H1 (cell line): ENCODE data around the gene CLPX. TPM values are rescaled to one million over a fixed set of nuclear protein-coding genes. Genes with fewer than 3 reads are reported as not detected.

Experiments used
- CTCF ChIA-PET: fragments of 300-600 bp; sonication (Branson Sonifier 250); formaldehyde crosslinking; loops from one replicate; lab custom pipeline; 2021; ENCODE audit not compliant: partially characterized antibody; lab: Charles Lee
- POLR2A ChIA-PET: fragments of 300-600 bp; sonication (Branson Sonifier 250); formaldehyde crosslinking; loops from one replicate; lab custom pipeline; 2021; ENCODE audit warnings: inconsistent platforms; ENCODE audit not compliant: partially characterized antibody; lab: Charles Lee
- DNase-seq, 2 experiments: peaks; one replicate each; pipeline versions ENCODE4 v3.0.0 to v3.0.0-alpha.2; 2010 to 2022; ENCODE audit warnings: low spot score in 2 of 2, low read depth in 1 of 2, mixed read lengths in 1 of 2
- FAIRE-seq: peaks from 2 replicates; lab custom pipeline; 2011; peaks lifted over from hg19 to GRCh38; lab: Jason Lieb, UNC
- H2AFZ ChIP-seq: 2 replicates; pipeline ENCODE4 v1.8.1; 2012; ENCODE audit warnings: low read length, inconsistent platforms
- H2AK5ac ChIP-seq: 2 replicates; pipeline ENCODE4 v1.6.1; 2013; ENCODE audit warnings: low read depth, low read length
- H2BK120ac ChIP-seq: replicated peaks from 2 replicates; pipeline ENCODE3; 2013; ENCODE audit warnings: low read depth, low read length, inconsistent platforms
- H2BK12ac ChIP-seq: 2 replicates; pipeline ENCODE4 v1.6.1; 2013; ENCODE audit warnings: low read depth, low read length
- H2BK15ac ChIP-seq: 2 replicates; pipeline ENCODE4 v1.6.1; 2013; ENCODE audit warnings: low read length
- H2BK20ac ChIP-seq: 2 replicates; pipeline ENCODE4 v1.6.1; 2013; ENCODE audit warnings: low read length
- H2BK5ac ChIP-seq: 2 replicates; pipeline ENCODE4 v1.6.1; 2013; ENCODE audit warnings: low read depth, low read length
- H3K14ac ChIP-seq: 2 replicates; pipeline ENCODE4 v1.6.1; 2013; ENCODE audit warnings: inconsistent platforms; ENCODE audit not compliant: insufficient read length
- H3K18ac ChIP-seq: 2 replicates; pipeline ENCODE4 v1.6.1; 2013; ENCODE audit warnings: low read length; ENCODE audit errors: extremely low read depth
- H3K23ac ChIP-seq: 2 replicates; pipeline ENCODE4 v1.6.1; 2013; ENCODE audit warnings: inconsistent platforms; ENCODE audit not compliant: insufficient read length
- H3K23me2 ChIP-seq: 2 replicates; pipeline ENCODE4 v1.6.1; 2013; ENCODE audit warnings: low read depth, low read length
- H3K27ac ChIP-seq: 2 replicates; pipeline ENCODE4 v1.6.1; 2011; ENCODE audit warnings: low read depth, low read length, inconsistent platforms
- H3K27me3 ChIP-seq, 4 experiments: replicated peaks in 1 of 4; 1 replicate in 1 of 4; 2 replicates in 3 of 4; pipeline versions ENCODE4 v1.6.1 to v1.8.1; 2011 to 2013; ENCODE audit warnings: low read length in 3 of 4, mild to moderate bottlenecking in 3 of 4, inconsistent platforms in 2 of 4, mixed read lengths in 2 of 4, moderate library complexity in 1 of 4; ENCODE audit not compliant: control insufficient read depth in 3 of 4, insufficient read depth in 3 of 4; ENCODE audit errors: extremely low read depth in 1 of 4
- H3K36me3 ChIP-seq, 4 experiments: 2 replicates each; pipeline versions ENCODE4 v1.6.1 to v1.8.1; 2011 to 2013; ENCODE audit warnings: mild to moderate bottlenecking in 4 of 4, low read length in 3 of 4, moderate library complexity in 2 of 4, control low read depth in 1 of 4, inconsistent platforms in 1 of 4; ENCODE audit not compliant: insufficient read depth in 4 of 4, control insufficient read depth in 2 of 4
- H3K4ac ChIP-seq: replicated peaks from 2 replicates; pipeline ENCODE3; 2013; ENCODE audit warnings: low read length, low read depth, mixed read lengths, inconsistent platforms; ENCODE audit not compliant: insufficient read length
- H3K4me1 ChIP-seq, 4 experiments: replicated peaks in 1 of 4; 1 replicate in 1 of 4; 2 replicates in 3 of 4; pipeline versions ENCODE4 v1.6.1 to v1.8.1; 2011 to 2013; ENCODE audit warnings: low read length in 3 of 4, inconsistent platforms in 2 of 4, mixed read lengths in 1 of 4; ENCODE audit not compliant: insufficient read depth in 4 of 4, control insufficient read depth in 3 of 4
- H3K4me2 ChIP-seq, 2 experiments: 2 replicates each; pipeline versions ENCODE4 v1.6.1 to v1.8.1; 2011 to 2013; ENCODE audit warnings: low read depth in 2 of 2, low read length in 2 of 2, control low read depth in 1 of 2, inconsistent platforms in 1 of 2, mild to moderate bottlenecking in 1 of 2; ENCODE audit not compliant: insufficient read depth in 1 of 2
- H3K4me3 ChIP-seq, 4 experiments: fragments of 200-600, 300-600 bp in 1 of 4; sonication (generic), shearing (Covaris generic), sonication (Bioruptor Twin) in 1 of 4; 2 replicates each; pipeline versions ENCODE4 v1.5.1 to v1.8.1; 2011 to 2016; ENCODE audit warnings: low read length in 4 of 4, low read depth in 3 of 4, control low read depth in 2 of 4, inconsistent platforms in 2 of 4, mild to moderate bottlenecking in 2 of 4, mixed read lengths in 1 of 4, moderate library complexity in 1 of 4; ENCODE audit not compliant: insufficient read depth in 2 of 4; ENCODE audit errors: extremely low read depth in 1 of 4
- H3K56ac ChIP-seq: replicated peaks from 2 replicates; pipeline ENCODE3; 2013; ENCODE audit warnings: low read depth, mild to moderate bottlenecking, mixed read lengths, low read length, inconsistent platforms; ENCODE audit not compliant: insufficient read length
- H3K79me1 ChIP-seq: 2 replicates; pipeline ENCODE4 v1.6.1; 2013; ENCODE audit warnings: low read depth, low read length, control low read depth
- H3K79me2 ChIP-seq, 2 experiments: 2 replicates each; pipeline versions ENCODE4 v1.6.1 to v1.8.1; 2012 to 2013; ENCODE audit warnings: low read length in 2 of 2, mild to moderate bottlenecking in 2 of 2, inconsistent platforms in 1 of 2; ENCODE audit not compliant: insufficient read depth in 2 of 2, control insufficient read depth in 1 of 2
- H3K9ac ChIP-seq, 4 experiments: replicated peaks in 1 of 4; 1 replicate in 1 of 4; 2 replicates in 3 of 4; pipeline versions ENCODE4 v1.6.1 to v1.8.1; 2011 to 2013; ENCODE audit warnings: low read depth in 3 of 4, low read length in 3 of 4, control low read depth in 2 of 4, mild to moderate bottlenecking in 2 of 4, moderate library complexity in 2 of 4, inconsistent platforms in 1 of 4; ENCODE audit errors: extremely low read depth in 1 of 4
- H3K9me3 ChIP-seq, 2 experiments: 2 replicates each; pipeline versions ENCODE4 v1.6.1 to v1.8.1; 2012 to 2013; ENCODE audit warnings: mild to moderate bottlenecking in 2 of 2, moderate library complexity in 2 of 2, control low read depth in 1 of 2, inconsistent platforms in 1 of 2, low read depth in 1 of 2, low read length in 1 of 2, mixed read lengths in 1 of 2; ENCODE audit not compliant: insufficient read depth in 2 of 2
- H4K20me1 ChIP-seq, 2 experiments: replicated peaks in 1 of 2; 2 replicates each; pipeline versions ENCODE3 to v1.8.1; 2011 to 2013; ENCODE audit warnings: inconsistent platforms in 2 of 2, low read length in 2 of 2, mild to moderate bottlenecking in 1 of 2; ENCODE audit not compliant: insufficient read depth in 2 of 2, control insufficient read depth in 1 of 2
- H4K5ac ChIP-seq: 2 replicates; pipeline ENCODE4 v1.6.1; 2013; ENCODE audit warnings: low read length, low read depth, mixed read lengths, inconsistent platforms; ENCODE audit not compliant: insufficient read length
- H4K8ac ChIP-seq: 2 replicates; pipeline ENCODE4 v1.8.0; 2013; ENCODE audit warnings: mild to moderate bottlenecking, moderate library complexity, low read length, inconsistent platforms; ENCODE audit not compliant: insufficient read depth; ENCODE audit errors: extremely low read depth
- H4K91ac ChIP-seq: replicated peaks from 2 replicates; pipeline ENCODE3; 2013; ENCODE audit warnings: low read length, mixed read lengths, inconsistent platforms; ENCODE audit not compliant: insufficient read length
- ATF2 ChIP-seq: IDR thresholded peaks from 2 replicates; pipeline ENCODE4 v1.6.1; 2012; ENCODE audit warnings: low read length, inconsistent platforms
- SRF ChIP-seq: IDR thresholded peaks from 2 replicates; pipeline ENCODE4 v1.6.1; 2011; ENCODE audit warnings: mild to moderate bottlenecking, low read depth, low read length, moderate library complexity
- polyA plus RNA-seq, 7 experiments: library from polyadenylated mRNA; depleted of rRNA in 3 of 7; stranded (reverse) in 5 of 7; unstranded in 2 of 7; fragments of >200 nt in 5 of 7; fragments of 200-250 nt in 2 of 7; gene quantifications; 1 replicate in 5 of 7; 2 replicates in 1 of 7; 4 replicates in 1 of 7; pipeline versions ENCODE4 v1.2.1 to v1.2.3, GENCODE V29; 2011 to 2013; ENCODE audit warnings: missing spikeins in 2 of 7, mixed read lengths in 2 of 7
- total RNA-seq: library from RNA; stranded (reverse); fragmentation: NEBNext Ultra II Directional; extraction: Animal tissue kit (Norgen Biotek cat#: 25700); gene quantifications from 2 replicates; pipeline ENCODE4 v1.2.1, GENCODE V29; 2021

Gene CLPX
- total and polyA plus RNA-seq, 2 of the 8 experiments (the other 6 are each of a cell fraction or from before 2014, with no cell fraction given): 10.5 to 53.6 TPM

DNA sequence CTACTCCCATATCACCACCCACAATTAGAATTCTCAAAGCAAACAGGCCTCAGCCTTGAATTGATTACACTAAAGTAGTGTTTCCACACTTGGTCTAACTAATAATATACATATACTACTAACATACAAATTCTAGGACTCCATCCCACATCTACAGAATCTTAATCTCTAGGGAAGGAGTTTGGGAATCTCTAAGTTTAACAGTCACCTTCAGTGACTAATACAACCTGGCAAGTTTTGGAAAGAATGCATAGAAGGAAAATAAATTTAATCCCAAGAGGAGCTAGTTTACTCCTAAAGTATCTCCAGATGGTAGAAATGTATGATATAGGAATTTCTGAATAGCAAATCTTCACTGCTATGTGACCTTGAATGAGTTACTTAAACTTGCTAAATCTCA is 9.1 kb downstream of the CLPX start:
- Histone ChIP-seq H3K9ac (no peak overlapping the region), H2BK5ac (no peak overlapping the region), H2AK5ac (no peak overlapping the region), H3K23me2 (no peaks in the 10 kb centered on the region), H3K36me3 (peaks cover 4 to 41% (median 17%) of the 10 kb centered on the region in 4 experiments; a peak in 6 of 8 replicates), H2BK120ac (no peak overlapping the region), H3K27ac (no peak overlapping the region), H3K4me1 (no peaks in the 10 kb centered on the region), H2BK12ac (no peak overlapping the region), H3K9me3 (no peaks in the 10 kb centered on the region), H2BK20ac (no peak overlapping the region), H3K79me1 (no peaks in the 10 kb centered on the region), H3K4me2 (no peak overlapping the region), H3K23ac (no peak overlapping the region), H2AFZ (no peak overlapping the region), H3K79me2 (peaks cover 0 to under 1% of the 10 kb centered on the region in 2 experiments; a peak in 2 of 4 replicates), H3K14ac (no peak overlapping the region), H4K91ac (no peak overlapping the region), H3K4me3 (no peak overlapping the region), H4K5ac (no peak overlapping the region), H3K56ac (no peak overlapping the region), H4K20me1 (peaks cover 2 to 5% of the 10 kb centered on the region in 2 experiments), H3K4ac (no peak overlapping the region), H2BK15ac (no peak overlapping the region), H3K27me3 (no peaks in the 10 kb centered on the region), H3K18ac (no peak overlapping the region), H4K8ac (no peak overlapping the region)
- DNase-seq: no peak
- POLR2A ChIA-PET: no interaction called here
- FAIRE-seq: no peak
- CTCF ChIA-PET: no interaction called here
- TF ChIP-seq SRF (no peak), ATF2 (no peak)
